K562 (cell line): ENCODE results near the gene BCL2L1. TPM values are rescaled to one million over a fixed set of nuclear protein-coding genes. Genes with fewer than 3 reads are reported as not detected.

Experiments used
- ARID4B ChIP-seq: sonication (generic); formaldehyde crosslinking; IDR thresholded peaks from 2 replicates; pipeline ENCODE4 v1.8.0; 2022; ENCODE audit warnings: mild to moderate bottlenecking, missing genetic modification reagents
- ARNT ChIP-seq, 2 experiments: fragments of 450-650 bp; IDR thresholded peaks; 2 replicates each; pipeline ENCODE4 v1.6.1; 2016; ENCODE audit warnings: mild to moderate bottlenecking in 1 of 2
- CHAMP1 ChIP-seq: fragments of 450-650 bp; IDR thresholded peaks from 2 replicates; pipeline ENCODE4 v1.6.1; 2016; ENCODE audit warnings: mild to moderate bottlenecking
- ERF ChIP-seq: fragments of 450-650 bp; formaldehyde crosslinking; IDR thresholded peaks from 2 replicates; pipeline ENCODE4 v1.4.0; 2020; ENCODE audit warnings: mild to moderate bottlenecking, mixed read lengths
- KDM2B ChIP-seq: fragments of 250-450 bp; sonication (Bioruptor Pico); IDR thresholded peaks from 2 replicates; pipeline ENCODE4 v1.8.0; 2021; ENCODE audit warnings: mild to moderate bottlenecking, moderate library complexity
- MXI1 ChIP-seq: IDR thresholded peaks from 2 replicates; pipeline ENCODE4 v1.6.1; 2011; ENCODE audit warnings: low read depth, mild to moderate bottlenecking, improper control_type of control experiment, low read length
- PCBP2 ChIP-seq: fragments of 200-400 bp; formaldehyde crosslinking; IDR thresholded peaks from 2 replicates; pipeline ENCODE4 v1.6.1; 2018; ENCODE audit warnings: low read length, low read depth, mild to moderate bottlenecking, moderate library complexity; ENCODE audit not compliant: poor library complexity, severe bottlenecking
- PTRF ChIP-seq: fragments of 450-650 bp; IDR thresholded peaks from 2 replicates; pipeline ENCODE4 v1.6.1; 2016; ENCODE audit warnings: mild to moderate bottlenecking, missing genetic modification characterization, missing compliant biosample characterization
- RFX1 ChIP-seq: fragments of 450-650 bp; IDR thresholded peaks from 2 replicates; pipeline ENCODE4 v1.6.1; 2016; ENCODE audit warnings: mild to moderate bottlenecking, moderate library complexity
- ZFP1 ChIP-seq: fragments of 450-650 bp; formaldehyde crosslinking; IDR thresholded peaks from 2 replicates; pipeline ENCODE4 v1.4.0; 2020; ENCODE audit warnings: mild to moderate bottlenecking, mixed read lengths
- ZNF407 ChIP-seq: fragments of 450-650 bp; IDR thresholded peaks from 2 replicates; pipeline ENCODE4 v1.6.1; 2016; ENCODE audit warnings: low read depth
- ZNF695 ChIP-seq: fragments of 450-650 bp; formaldehyde crosslinking; IDR thresholded peaks from 2 replicates; pipeline ENCODE4 v1.4.0; 2020; ENCODE audit warnings: mild to moderate bottlenecking, moderate library complexity
- polyA plus RNA-seq, 8 experiments: library from polyadenylated mRNA; depleted of rRNA in 4 of 8; stranded (reverse) in 5 of 8; unstranded in 3 of 8; fragments of >200 nt; fragmentation: Nextera tagmentation in 2 of 8; fragmentation: Illumina TruSeq in 1 of 8; extraction: Ambion mirVana in 2 of 8; extraction: Trizol in 1 of 8; gene quantifications; 2 replicates each; pipeline versions ENCODE4 v1.2.1 to v1.2.3, GENCODE V29; 2011 to 2014; ENCODE audit warnings: inconsistent platforms in 1 of 8, missing spikeins in 1 of 8
- total RNA-seq, 7 experiments: library from RNA; depleted of rRNA in 6 of 7; stranded (reverse); fragments of >200 nt in 6 of 7; fragmentation: Illumina TruSeq in 2 of 7; extraction: Trizol in 2 of 7; gene quantifications; 2 replicates each; pipeline versions ENCODE4 v1.2.1 to v1.2.3, GENCODE V29; 2011 to 2021; ENCODE audit warnings: low replicate concordance in 1 of 7

The BCL2L1 gene
- total and polyA plus RNA-seq, 9 of the 15 experiments (the other 6 are each of a cell fraction or from before 2014, with no cell fraction given): 3.3 to 182 (median 120) TPM

GRCh38 chr20:31720486-31721407 is 1.9 kb downstream of the BCL2L1 start (continued):
- no peak for TF ChIP-seq ZNF695 (CRISPR knock-in tag)
- TF ChIP-seq ARID4B: 0 out of 2 replicates have a peak, but pooled peaks have one; percentile 43
- no peak for TF ChIP-seq PCBP2
- no peak for TF ChIP-seq CHAMP1
- no peak for TF ChIP-seq ERF (CRISPR knock-in tag)
- no peak for TF ChIP-seq ZNF407
- TF ChIP-seq ZFP1 (CRISPR knock-in tag): no peak
- TF ChIP-seq KDM2B (CRISPR knock-in tag): no peak
- TF ChIP-seq RFX1: no peak
- no peak for TF ChIP-seq PTRF (tag)
- peak; percentile 37; the same call in 1 of the 2 replicates for TF ChIP-seq MXI1
- no peak for TF ChIP-seq ARNT (IDR thresholded peaks at IDR 0.05)
